ENCODE measurements around the gene ZFYVE1. TPM values are rescaled to one million over a fixed set of nuclear protein-coding genes. Genes with fewer than 3 reads are reported as not detected.
"Not testable (repeated sequence)": the region's sequence is repeated elsewhere in the genome, so short reads cannot be mapped to it uniquely, and the experiment has no call there.

The ZFYVE1 gene
- total and polyA plus RNA-seq, 2 experiments from 2014 or later = 15.3 TPM

DNA sequence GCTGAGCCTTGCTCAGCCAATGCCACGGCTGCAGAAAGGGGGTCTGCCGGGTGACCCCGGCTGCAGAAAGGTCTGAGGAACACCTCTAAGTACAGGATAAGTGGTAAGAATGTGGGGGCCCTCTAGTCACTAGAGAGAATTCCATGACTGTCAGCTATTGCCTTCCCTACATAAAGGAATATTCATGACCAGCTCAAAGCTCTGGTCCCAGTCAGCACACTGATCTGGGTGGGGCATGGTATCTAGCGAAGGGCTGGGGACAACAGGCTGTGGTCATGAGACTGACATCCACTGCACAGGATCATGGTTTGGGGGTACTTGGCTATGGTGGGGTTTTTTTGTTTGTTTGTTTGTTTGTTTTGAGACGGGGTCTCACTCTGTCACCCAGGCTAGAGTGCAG lies 58.6 kb downstream of the ZFYVE1 start:
- Histone ChIP-seq H3K4me1 (ENCODE audit: insufficient read depth) (no peaks in the 10 kb centered on the region), H2AFZ (no peak overlapping the region), H3K4me3 (no peak overlapping the region), H3K27ac (no peak overlapping the region), H3K27me3 (no peaks in the 10 kb centered on the region), H3K79me2 (no peaks in the 10 kb centered on the region), H3K4me2 (no peak overlapping the region), H3K36me3 (replicated peaks; ENCODE audit: insufficient read depth, low read depth) (no peaks in the 10 kb centered on the region), H4K20me1 (ENCODE audit: insufficient read depth, poor library complexity, severe bottlenecking) (no peaks in the 10 kb centered on the region), H3K9me2 (replicated peaks; ENCODE audit: insufficient read depth) (no peaks in the 10 kb centered on the region), H3K9me3 (ENCODE audit: low read depth) (no peaks in the 10 kb centered on the region)
- no peak for DNase-seq (ENCODE audit: low spot score)
- 96% methylated on average over 5 of the region's 5 CpGs for WGBS (ENCODE audit: low lambda C conversion rate, missing lambda C conversion rate)
- no peak for TF ChIP-seq EZH2phosphoT487 (IDR thresholded peaks at IDR 0.05; ENCODE audit: low read depth, severe bottlenecking, unreplicated experiment)
- no peak for TF ChIP-seq EZH2 (IDR thresholded peaks at IDR 0.05; ENCODE audit: borderline replicate concordance)

DNA sequence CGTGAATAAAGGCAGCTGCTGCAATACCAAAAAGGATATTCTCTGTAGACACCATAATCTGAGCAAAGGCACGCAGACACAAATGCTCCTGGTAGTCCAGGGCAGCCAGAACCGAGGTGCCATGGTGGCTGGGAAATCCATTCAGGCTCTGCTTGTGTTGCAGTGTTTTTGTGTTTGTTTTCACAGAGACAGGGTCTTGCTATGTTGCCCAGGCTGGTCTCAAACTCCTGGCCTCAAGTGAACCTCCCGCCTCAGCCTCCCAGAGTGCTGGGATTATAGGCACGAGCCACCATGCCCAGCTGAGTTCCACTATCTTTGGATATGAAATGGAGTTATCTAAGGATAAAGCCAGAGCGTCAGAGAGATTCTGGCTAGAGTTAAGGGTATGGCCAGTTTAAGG lies 60.9 kb downstream of the ZFYVE1 start:
- Histone ChIP-seq H4K20me1 (ENCODE audit: insufficient read depth, poor library complexity, severe bottlenecking) (no peaks in the 10 kb centered on the region), H2AFZ (no peak overlapping the region), H3K36me3 (replicated peaks; ENCODE audit: insufficient read depth, low read depth) (no peaks in the 10 kb centered on the region), H3K27ac (no peak overlapping the region), H3K4me1 (ENCODE audit: insufficient read depth) (no peaks in the 10 kb centered on the region), H3K9me2 (replicated peaks; ENCODE audit: insufficient read depth) (no peaks in the 10 kb centered on the region), H3K27me3 (no peaks in the 10 kb centered on the region), H3K4me3 (no peak overlapping the region), H3K79me2 (no peaks in the 10 kb centered on the region), H3K9me3 (ENCODE audit: low read depth) (no peaks in the 10 kb centered on the region), H3K4me2 (no peak overlapping the region)
- DNase-seq (ENCODE audit: low spot score) = no peak
- WGBS (ENCODE audit: low lambda C conversion rate, missing lambda C conversion rate) = 96% methylated on average over 6 of the region's 6 CpGs
- TF ChIP-seq, protein P1, sequence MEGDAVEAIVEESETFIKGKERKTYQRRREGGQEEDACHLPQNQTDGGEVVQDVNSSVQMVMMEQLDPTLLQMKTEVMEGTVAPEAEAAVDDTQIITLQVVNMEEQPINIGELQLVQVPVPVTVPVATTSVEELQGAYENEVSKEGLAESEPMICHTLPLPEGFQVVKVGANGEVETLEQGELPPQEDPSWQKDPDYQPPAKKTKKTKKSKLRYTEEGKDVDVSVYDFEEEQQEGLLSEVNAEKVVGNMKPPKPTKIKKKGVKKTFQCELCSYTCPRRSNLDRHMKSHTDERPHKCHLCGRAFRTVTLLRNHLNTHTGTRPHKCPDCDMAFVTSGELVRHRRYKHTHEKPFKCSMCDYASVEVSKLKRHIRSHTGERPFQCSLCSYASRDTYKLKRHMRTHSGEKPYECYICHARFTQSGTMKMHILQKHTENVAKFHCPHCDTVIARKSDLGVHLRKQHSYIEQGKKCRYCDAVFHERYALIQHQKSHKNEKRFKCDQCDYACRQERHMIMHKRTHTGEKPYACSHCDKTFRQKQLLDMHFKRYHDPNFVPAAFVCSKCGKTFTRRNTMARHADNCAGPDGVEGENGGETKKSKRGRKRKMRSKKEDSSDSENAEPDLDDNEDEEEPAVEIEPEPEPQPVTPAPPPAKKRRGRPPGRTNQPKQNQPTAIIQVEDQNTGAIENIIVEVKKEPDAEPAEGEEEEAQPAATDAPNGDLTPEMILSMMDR (IDR thresholded peaks at IDR 0.05; ENCODE audit: poor library complexity) = no peak
- TF ChIP-seq EZH2phosphoT487 (IDR thresholded peaks at IDR 0.05; ENCODE audit: low read depth, severe bottlenecking, unreplicated experiment) (no peak), EZH2 (IDR thresholded peaks at IDR 0.05; ENCODE audit: borderline replicate concordance) (no peak)

DNA sequence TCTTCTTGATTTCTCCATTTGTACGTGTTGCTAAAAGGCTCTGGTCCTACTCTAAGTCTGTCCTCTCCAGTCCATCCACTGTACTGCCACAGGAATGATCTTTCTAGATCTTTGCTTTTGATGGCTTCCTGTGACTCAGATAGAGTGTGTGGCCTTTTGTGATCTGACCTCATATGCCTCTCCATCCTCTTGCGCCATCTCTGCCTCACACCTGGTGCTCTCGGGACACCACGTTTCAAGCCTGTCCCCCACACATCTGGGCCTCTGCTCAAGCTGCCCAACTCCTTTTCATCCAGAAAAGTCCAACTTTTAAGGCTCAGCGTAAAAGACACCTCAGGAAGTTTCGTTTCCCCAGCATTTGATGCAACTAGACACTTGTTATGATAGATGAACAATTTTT lies 61.7 kb downstream of the ZFYVE1 start:
- TF ChIP-seq EZH2phosphoT487 (IDR thresholded peaks at IDR 0.05; ENCODE audit: low read depth, severe bottlenecking, unreplicated experiment) (no peak), EZH2 (IDR thresholded peaks at IDR 0.05; ENCODE audit: borderline replicate concordance) (no peak)
- TF ChIP-seq, protein P1 (IDR thresholded peaks at IDR 0.05; ENCODE audit: poor library complexity) = no peak

DNA sequence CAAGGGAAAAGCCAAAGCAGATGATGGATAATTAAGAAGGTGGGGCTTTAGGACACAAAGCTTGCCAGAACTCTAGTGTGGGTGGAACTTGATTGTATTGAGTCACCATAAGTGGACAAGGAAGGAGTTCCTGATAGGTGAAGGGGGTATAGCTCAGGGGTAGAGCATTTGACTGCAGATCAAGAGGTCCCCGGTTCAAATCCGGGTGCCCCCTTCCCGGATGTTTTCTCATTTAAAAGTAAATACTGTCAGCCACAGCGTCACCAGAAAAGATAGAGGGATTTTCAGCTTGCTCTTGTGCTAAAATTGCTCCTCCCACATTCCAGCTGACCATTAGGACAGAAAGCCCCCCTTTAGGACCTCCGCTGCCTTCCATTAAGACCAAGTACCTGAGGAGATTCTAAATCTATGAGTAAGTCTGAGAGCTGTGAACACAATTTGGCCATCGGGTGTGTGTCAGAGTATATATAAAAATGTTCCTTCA lies 64.0 kb downstream of the ZFYVE1 start:
- TF ChIP-seq EZH2phosphoT487 (IDR thresholded peaks at IDR 0.05; ENCODE audit: low read depth, severe bottlenecking, unreplicated experiment) (no peak), EZH2 (IDR thresholded peaks at IDR 0.05; ENCODE audit: borderline replicate concordance) (no peak)
- TF ChIP-seq, protein P1 (IDR thresholded peaks at IDR 0.05; ENCODE audit: poor library complexity) = no peak
- WGBS (ENCODE audit: low lambda C conversion rate, missing lambda C conversion rate) = 73% methylated on average over 6 of the region's 6 CpGs
- no peaks in the 10 kb centered on the region for H3K36me3 ChIP-seq (replicated peaks; ENCODE audit: insufficient read depth, low read depth)

More for the DNA sequence above, 61.7 kb downstream of the ZFYVE1 start:
- H2AFZ ChIP-seq = no peak overlapping the region
- no peak overlapping the region for H3K4me2 ChIP-seq
- 92% methylated on average over 6 of the region's 6 CpGs for WGBS (ENCODE audit: low lambda C conversion rate, missing lambda C conversion rate)
- H3K9me2 ChIP-seq (replicated peaks; ENCODE audit: insufficient read depth) = no peaks in the 10 kb centered on the region
- H3K27ac ChIP-seq = no peak overlapping the region
- no peaks in the 10 kb centered on the region for H4K20me1 ChIP-seq (ENCODE audit: insufficient read depth, poor library complexity, severe bottlenecking)
- H3K4me1 ChIP-seq (ENCODE audit: insufficient read depth) = no peaks in the 10 kb centered on the region
- no peak for DNase-seq (ENCODE audit: low spot score)
- H3K4me3 ChIP-seq = no peak overlapping the region
- no peaks in the 10 kb centered on the region for H3K79me2 ChIP-seq
- H3K9me3 ChIP-seq (ENCODE audit: low read depth) = no peaks in the 10 kb centered on the region
- no peaks in the 10 kb centered on the region for H3K27me3 ChIP-seq
- H3K36me3 ChIP-seq (replicated peaks; ENCODE audit: insufficient read depth, low read depth) = no peaks in the 10 kb centered on the region

DNA sequence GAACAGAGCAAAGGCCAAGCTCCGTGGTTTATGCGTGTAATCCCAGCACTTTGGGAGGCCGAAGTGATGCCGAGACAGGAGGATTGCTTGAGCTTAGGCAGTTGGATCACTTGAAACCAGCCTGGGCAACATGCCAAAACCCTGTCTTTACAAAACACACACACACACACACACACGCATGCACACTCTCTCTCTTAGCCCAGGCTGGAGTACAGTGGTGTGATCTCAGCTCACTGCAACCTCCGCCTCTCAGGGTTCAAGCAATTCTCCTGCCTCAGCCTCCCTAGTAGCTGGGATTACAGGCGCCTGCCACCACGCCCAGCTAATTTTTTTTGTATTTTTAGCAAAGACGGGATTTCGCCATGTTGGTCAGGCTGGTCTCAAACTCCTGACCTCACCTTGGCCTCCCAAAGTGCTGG lies 64.6 kb downstream of the ZFYVE1 start:
- H3K27me3 ChIP-seq; H2AFZ ChIP-seq; H3K9me3 ChIP-seq (ENCODE audit: low read depth); H4K20me1 ChIP-seq (ENCODE audit: insufficient read depth, poor library complexity, severe bottlenecking); H3K4me3 ChIP-seq; H3K79me2 ChIP-seq; H3K27ac ChIP-seq; H3K36me3 ChIP-seq (replicated peaks; ENCODE audit: insufficient read depth, low read depth); H3K4me1 ChIP-seq (ENCODE audit: insufficient read depth); H3K9me2 ChIP-seq (replicated peaks; ENCODE audit: insufficient read depth); H3K4me2 ChIP-seq: not testable (repeated sequence)
- WGBS (ENCODE audit: low lambda C conversion rate, missing lambda C conversion rate) = 74% methylated on average over 10 of the region's 10 CpGs
- DNase-seq (ENCODE audit: low spot score) = peak; percentile 49

More for the DNA sequence above, 64.0 kb downstream of the ZFYVE1 start:
- no peaks in the 10 kb centered on the region for H4K20me1 ChIP-seq (ENCODE audit: insufficient read depth, poor library complexity, severe bottlenecking)
- H3K4me2 ChIP-seq = no peak overlapping the region
- no peak for DNase-seq (ENCODE audit: low spot score)
- H3K9me2 ChIP-seq (replicated peaks; ENCODE audit: insufficient read depth) = no peaks in the 10 kb centered on the region
- no peaks in the 10 kb centered on the region for H3K4me1 ChIP-seq (ENCODE audit: insufficient read depth)
- no peaks in the 10 kb centered on the region for H3K27me3 ChIP-seq
- no peak overlapping the region for H3K4me3 ChIP-seq
- no peak overlapping the region for H3K27ac ChIP-seq
- no peaks in the 10 kb centered on the region for H3K9me3 ChIP-seq (ENCODE audit: low read depth)
- H2AFZ ChIP-seq = no peak overlapping the region
- no peaks in the 10 kb centered on the region for H3K79me2 ChIP-seq
